ENCODE data around the gene MAML2.

- no peak for TF ChIP-seq ZBTB33 (IDR thresholded peaks at IDR 0.05)
- no peak for TF ChIP-seq CTCF (IDR thresholded peaks at IDR 0.05; ENCODE audit: low read depth, low read length, missing input control)
- TF ChIP-seq YY1 (IDR thresholded peaks at IDR 0.05) = no peak
- no peak for TF ChIP-seq RAD21 (IDR thresholded peaks at IDR 0.05)
- TF ChIP-seq JUND (IDR thresholded peaks at IDR 0.05) = no peak
- no peak for TF ChIP-seq SP1 (IDR thresholded peaks at IDR 0.05)
- TF ChIP-seq TAF1 (conservative IDR thresholded peaks at IDR 0.05) = no peak
- TF ChIP-seq HNF4A (conservative IDR thresholded peaks at IDR 0.05) = no peak
- TF ChIP-seq EGR1 (IDR thresholded peaks at IDR 0.05; ENCODE audit: low read depth in 2 of 2) = no peak
- no peak for TF ChIP-seq RXRA (IDR thresholded peaks at IDR 0.05)
- TF ChIP-seq ATF3 (IDR thresholded peaks at IDR 0.05) = no peak
- no peak for TF ChIP-seq FOXA1 (IDR thresholded peaks at IDR 0.05)
These were observed 298.7 kb downstream of the MAML2 start for GRCh38 chr11:96044311-96044710.

Measured in liver (tissue), 3 donors.